Measurements from ENCODE around the gene DPH1. TPM values are rescaled to one million over a fixed set of nuclear protein-coding genes. Genes with fewer than 3 reads are reported as not detected.

The DPH1 gene
- total RNA-seq, 1 donor from 2014 or later = 29.4 TPM

DNA sequence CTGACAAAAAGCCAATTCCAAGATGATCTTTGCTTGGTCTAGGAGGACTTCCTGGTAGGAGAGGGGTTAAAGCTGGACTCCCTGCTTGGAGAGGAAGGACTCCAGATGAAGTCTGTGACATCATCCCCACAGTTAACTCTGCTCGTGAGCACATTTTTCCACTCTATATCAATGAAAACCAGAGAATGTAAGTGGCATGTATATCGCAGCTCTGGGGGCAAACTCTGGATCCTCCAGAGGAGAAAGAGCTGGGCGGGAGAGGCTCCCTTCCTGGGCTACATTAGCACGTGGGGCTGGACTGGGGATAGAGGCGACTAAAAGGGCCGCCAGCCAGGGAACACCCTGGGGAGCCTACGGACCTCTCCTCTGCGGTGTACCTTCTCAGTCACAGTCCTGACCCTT, 59.1 kb downstream of the DPH1 start:
- peaks cover 65% of the 10 kb centered on the region for H3K4me1 Mint-ChIP-seq (ENCODE audit: low read depth)

DNA sequence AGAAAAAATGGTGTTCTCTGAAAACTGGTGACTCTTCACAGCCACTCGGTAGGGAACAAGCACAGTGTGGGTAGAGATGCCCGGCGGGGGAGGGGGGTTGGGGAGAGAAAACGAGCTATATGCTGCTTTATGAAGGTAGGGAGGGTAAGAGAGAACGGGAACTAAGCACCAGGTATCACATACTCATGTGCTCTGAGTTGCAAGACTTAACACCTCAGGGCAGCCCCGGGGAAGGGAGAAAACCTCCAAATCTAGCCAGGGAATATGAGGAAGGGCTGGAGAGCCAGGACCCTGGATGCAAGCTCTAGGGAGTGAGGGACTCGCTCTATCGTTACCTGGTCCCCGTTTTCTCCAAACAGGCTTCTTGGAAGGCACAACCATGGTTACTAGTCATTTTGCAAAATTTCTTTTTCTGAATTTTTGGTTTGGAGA, 60.3 kb downstream of the DPH1 start:
- TF ChIP-seq, protein P1, sequence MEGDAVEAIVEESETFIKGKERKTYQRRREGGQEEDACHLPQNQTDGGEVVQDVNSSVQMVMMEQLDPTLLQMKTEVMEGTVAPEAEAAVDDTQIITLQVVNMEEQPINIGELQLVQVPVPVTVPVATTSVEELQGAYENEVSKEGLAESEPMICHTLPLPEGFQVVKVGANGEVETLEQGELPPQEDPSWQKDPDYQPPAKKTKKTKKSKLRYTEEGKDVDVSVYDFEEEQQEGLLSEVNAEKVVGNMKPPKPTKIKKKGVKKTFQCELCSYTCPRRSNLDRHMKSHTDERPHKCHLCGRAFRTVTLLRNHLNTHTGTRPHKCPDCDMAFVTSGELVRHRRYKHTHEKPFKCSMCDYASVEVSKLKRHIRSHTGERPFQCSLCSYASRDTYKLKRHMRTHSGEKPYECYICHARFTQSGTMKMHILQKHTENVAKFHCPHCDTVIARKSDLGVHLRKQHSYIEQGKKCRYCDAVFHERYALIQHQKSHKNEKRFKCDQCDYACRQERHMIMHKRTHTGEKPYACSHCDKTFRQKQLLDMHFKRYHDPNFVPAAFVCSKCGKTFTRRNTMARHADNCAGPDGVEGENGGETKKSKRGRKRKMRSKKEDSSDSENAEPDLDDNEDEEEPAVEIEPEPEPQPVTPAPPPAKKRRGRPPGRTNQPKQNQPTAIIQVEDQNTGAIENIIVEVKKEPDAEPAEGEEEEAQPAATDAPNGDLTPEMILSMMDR (IDR thresholded peaks at IDR 0.05) = no peak
- Mint-ChIP-seq H3K27me3 (ENCODE audit: low read depth) (no peaks in the 10 kb centered on the region), H3K36me3 (ENCODE audit: low read depth) (peaks cover 5% of the 10 kb centered on the region), H3K4me3 (ENCODE audit: unreplicated experiment) (no peak overlapping the region), H3K27ac (ENCODE audit: unreplicated experiment) (peak overlapping the region; percentile 36), H3K4me1 (ENCODE audit: low read depth) (peaks cover 57% of the 10 kb centered on the region), H3K9me3 (ENCODE audit: low read depth) (no peaks in the 10 kb centered on the region)
- DNase-seq (ENCODE audit: low spot score) = no peak

More for the DNA sequence above, 59.1 kb downstream of the DPH1 start:
- no peak for DNase-seq (ENCODE audit: low spot score)
- Mint-ChIP-seq H3K9me3 (ENCODE audit: low read depth) (no peaks in the 10 kb centered on the region), H3K36me3 (ENCODE audit: low read depth) (peaks cover 5% of the 10 kb centered on the region), H3K4me3 (ENCODE audit: unreplicated experiment) (peak overlapping the region; percentile 52), H3K27ac (ENCODE audit: unreplicated experiment) (peak overlapping the region; percentile 70), H3K27me3 (ENCODE audit: low read depth) (no peaks in the 10 kb centered on the region)
- TF ChIP-seq, protein P1 (IDR thresholded peaks at IDR 0.05) = no peak

DNA sequence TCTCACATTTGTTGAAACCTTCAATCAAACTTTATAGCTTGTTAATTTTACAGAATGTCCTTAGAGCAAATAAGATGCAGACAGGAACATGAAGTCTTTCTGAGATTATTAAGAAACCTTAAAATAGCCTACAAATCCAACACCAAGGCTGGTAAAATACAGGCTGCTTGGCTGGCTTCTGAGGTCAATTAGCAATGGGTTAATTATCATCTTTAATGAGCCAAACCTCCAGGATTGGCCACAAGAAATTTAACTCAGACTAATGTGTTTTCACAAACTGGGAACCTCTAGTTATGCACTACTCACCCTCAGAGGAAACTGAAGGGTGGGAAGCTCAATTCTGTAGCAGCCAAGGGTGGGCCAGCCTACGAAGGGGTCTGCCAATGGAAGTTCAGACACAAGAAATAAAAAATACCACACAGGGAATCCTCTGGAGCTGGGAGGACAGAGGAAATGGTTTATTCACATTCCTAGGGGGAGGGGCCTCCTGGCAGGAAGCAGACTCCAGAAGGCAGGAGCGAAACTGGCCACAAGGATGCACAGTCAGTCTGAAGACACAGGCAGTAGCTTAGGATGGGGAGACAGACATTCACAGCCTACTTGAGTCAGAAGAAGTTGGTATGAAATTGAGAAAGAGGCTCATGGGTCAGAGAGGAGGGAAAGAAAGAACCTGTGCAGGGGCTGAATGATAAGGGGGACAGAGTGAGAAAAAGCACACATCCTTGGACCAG, 61.0 kb downstream of the DPH1 start:
- Mint-ChIP-seq H3K36me3 (ENCODE audit: low read depth) (peaks cover 3% of the 10 kb centered on the region), H3K9me3 (ENCODE audit: low read depth) (no peaks in the 10 kb centered on the region), H3K27me3 (ENCODE audit: low read depth) (no peaks in the 10 kb centered on the region), H3K4me3 (ENCODE audit: unreplicated experiment) (no peak overlapping the region), H3K4me1 (ENCODE audit: low read depth) (peaks cover 55% of the 10 kb centered on the region), H3K27ac (ENCODE audit: unreplicated experiment) (peak overlapping the region; percentile 70)
- no peak for DNase-seq (ENCODE audit: low spot score)
- TF ChIP-seq, protein P1 (IDR thresholded peaks at IDR 0.05) = peak; percentile 76

DNA sequence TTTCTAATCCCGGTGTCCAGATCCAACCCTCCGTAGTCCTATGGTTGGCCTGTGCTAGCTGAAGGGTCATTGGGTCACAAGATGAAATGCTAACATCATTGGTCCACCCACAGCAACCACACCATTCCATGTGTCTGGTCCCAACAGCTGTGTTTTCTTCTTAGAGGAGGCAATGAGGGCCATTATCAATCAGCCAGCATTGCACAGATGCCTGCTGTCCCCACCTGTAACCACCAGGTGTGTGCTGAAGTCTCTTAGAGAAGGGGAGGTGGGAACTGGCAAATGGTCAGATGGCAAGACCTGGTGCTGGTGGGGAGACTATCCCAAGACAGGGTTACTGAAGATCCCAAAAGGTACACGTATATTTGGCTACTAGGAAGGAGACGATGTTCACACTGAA, 62.3 kb downstream of the DPH1 start:
- Mint-ChIP-seq H3K9me3 (ENCODE audit: low read depth) (no peaks in the 10 kb centered on the region), H3K27me3 (ENCODE audit: low read depth) (no peaks in the 10 kb centered on the region), H3K4me1 (ENCODE audit: low read depth) (peaks cover 53% of the 10 kb centered on the region), H3K27ac (ENCODE audit: unreplicated experiment) (peak overlapping the region; percentile 45), H3K36me3 (ENCODE audit: low read depth) (peaks cover 1% of the 10 kb centered on the region), H3K4me3 (ENCODE audit: unreplicated experiment) (no peak overlapping the region)
- no peak for DNase-seq (ENCODE audit: low spot score)
- TF ChIP-seq, protein P1 (IDR thresholded peaks at IDR 0.05) = no peak

DNA sequence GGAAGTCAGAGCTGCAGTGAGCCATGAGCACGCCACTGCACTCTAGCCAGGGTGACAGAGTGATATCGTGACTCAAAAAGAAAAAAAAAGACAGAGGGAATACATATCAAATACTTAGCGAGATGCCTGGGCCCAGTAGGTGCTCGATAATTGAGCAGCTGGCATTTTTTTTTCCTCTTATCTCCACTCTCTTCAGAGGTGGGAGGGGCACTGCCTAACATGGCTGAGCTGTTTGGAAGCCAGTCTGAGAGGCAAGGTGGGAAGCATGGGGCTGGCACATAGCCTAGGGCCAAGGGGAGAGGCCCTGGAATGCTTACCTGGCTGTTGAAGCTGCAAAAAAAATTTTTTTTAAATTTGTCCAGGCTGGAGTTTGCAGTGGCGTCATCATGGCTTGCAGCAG, 63.4 kb downstream of the DPH1 start:
- Mint-ChIP-seq H3K27ac (ENCODE audit: unreplicated experiment) (peak overlapping the region; percentile 38), H3K36me3 (ENCODE audit: low read depth) (peaks cover 1% of the 10 kb centered on the region), H3K4me3 (ENCODE audit: unreplicated experiment) (no peak overlapping the region), H3K4me1 (ENCODE audit: low read depth) (peaks cover 48% of the 10 kb centered on the region), H3K27me3 (ENCODE audit: low read depth) (no peaks in the 10 kb centered on the region), H3K9me3 (ENCODE audit: low read depth) (no peaks in the 10 kb centered on the region)
- TF ChIP-seq, protein P1 (IDR thresholded peaks at IDR 0.05) = no peak
- no peak for DNase-seq (ENCODE audit: low spot score)

Small RNAs within 50 kb of the gene (microRNA-seq; reads per million reads assigned to microRNA genes)
- gene MIR132 (ENCODE audit: borderline number of aligned reads) = 304 reads per million, percentile 70 among the genes with 10 or more reads in this experiment
- 5.0 reads per million for gene MIR212 (ENCODE audit: borderline number of aligned reads)

Other genes starting within 250 kb of the DPH1 start
- gene SMYD4, start 200.3 kb upstream of the DPH1 start, total RNA-seq = 8.4 to 12.4 TPM (median 10.7 TPM) in 3 replicates
- gene RPA1, start 200.1 kb upstream of the DPH1 start, total RNA-seq = 56.6 to 92.6 TPM (median 57.6 TPM) in 3 replicates
- 0.47 to 0.95 TPM (median 0.68 TPM) in 3 replicates for gene RTN4RL1, start 4.8 kb upstream of the DPH1 start, total RNA-seq
- 26.6 to 30.2 TPM (median 30.1 TPM) in 3 replicates for gene OVCA2, start 11.9 kb downstream of the DPH1 start, total RNA-seq
- 3.3 to 9.0 TPM (median 8.8 TPM) in 3 replicates for gene HIC1, start 24.9 kb downstream of the DPH1 start, total RNA-seq

Data from chondrocyte (in vitro differentiated cells).